Stimulated activated CD8-positive, alpha-beta memory T cell treated with anti-CD3 and anti-CD28 coated beads, Interleukin-7, amount 100 ng/mL, for 4 hours (primary cell): ENCODE data around the gene ANKS1A.

ENCODE experiments used
- DNase-seq, 2 donors: peaks; one replicate each; pipeline ENCODE4 v3.0.0-alpha.2; 2020; ENCODE audit warnings: low read depth in 2 of 2

ANKS1A gene

DNA sequence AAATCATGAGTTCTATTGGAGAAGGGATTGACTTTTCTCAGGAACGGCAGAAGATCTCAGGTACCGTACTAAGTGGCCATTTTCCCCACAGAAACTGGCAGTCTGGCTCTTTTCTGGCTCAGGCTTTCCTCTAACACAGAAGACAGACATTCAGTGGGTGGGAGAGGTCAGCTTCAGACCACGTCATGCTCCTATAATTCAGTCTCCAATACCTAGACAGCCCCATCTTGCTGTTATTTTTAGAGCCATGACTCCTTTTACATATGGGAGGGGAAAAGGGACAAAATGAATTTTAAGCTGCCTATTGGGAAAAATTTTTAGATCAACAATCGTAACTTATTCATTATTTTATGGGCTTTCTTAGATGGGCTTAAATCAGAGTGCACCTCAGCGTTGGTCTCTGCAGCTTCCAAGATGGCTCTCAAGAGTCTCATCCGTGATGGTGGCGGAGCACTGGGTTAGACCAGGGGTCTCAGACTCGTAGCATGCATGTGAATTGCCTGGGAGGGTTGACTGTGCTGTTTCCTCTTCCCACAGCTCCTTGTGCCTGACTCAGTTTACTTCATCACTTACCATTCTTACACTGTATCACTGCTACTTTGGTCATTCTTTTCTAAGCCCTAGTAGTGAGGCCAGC, 165.2 kb downstream of the ANKS1A start:
- no peak for DNase-seq

DNA sequence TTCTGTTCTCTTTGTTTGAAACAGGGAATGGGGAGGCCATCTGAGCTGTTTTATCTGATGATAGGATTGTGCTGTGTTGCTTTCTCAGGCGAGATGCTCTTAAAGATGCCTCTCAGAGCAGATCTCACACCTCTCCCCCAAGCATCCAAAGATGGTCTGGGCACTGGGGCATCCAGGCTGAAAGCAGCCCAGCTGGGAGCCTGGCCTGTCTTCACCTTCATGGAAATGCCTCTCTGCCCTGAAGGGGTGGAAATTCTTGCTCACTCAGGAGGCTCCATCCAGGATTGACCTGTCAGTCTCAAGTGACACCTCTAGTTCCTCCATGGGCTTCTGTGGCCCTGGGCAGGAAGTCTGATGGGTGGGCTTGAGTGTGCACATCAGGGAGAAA, 165.7 kb downstream of the ANKS1A start:
- no peak for DNase-seq

DNA sequence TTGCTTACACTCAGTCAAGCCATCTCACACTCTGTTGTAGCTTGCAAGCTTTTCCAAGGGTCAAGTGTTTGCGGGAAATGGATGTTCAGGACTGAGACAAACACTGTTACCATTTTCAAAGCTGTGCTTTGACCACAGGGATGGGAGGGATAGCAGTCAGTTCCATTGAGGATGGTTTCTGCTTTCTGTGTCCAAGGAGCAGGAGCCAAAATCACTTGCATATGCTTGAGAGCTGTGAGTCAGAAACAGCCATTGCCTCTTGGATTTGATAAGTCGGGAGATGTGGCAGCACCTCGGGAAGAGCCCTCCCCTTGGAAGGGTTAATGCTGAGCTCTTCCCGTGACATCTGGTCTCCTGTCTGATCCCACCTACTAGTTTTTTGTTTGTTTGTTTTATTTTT, 166.8 kb downstream of the ANKS1A start:
- DNase-seq, result no peak

DNA sequence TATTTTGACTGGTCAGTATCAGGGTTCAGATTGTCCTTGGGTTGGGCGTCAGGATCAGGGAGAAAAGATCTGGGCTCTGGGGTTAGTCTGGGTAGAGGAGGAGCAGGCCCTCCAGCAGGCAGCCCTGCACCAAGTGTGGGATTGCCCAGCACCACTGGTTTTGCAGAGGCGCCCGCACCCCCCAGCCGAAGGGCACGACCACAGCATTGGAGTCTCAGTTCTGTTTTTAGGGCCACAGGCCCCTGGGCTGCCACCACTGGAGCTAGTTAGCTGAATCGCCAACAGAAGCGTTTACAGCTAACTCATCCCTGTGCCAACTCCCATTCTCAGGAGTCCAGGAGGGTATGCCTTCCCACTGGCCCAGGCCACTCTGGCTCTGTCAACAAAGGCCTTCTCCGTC, 167.9 kb downstream of the ANKS1A start:
- DNase-seq, result no peak

DNA sequence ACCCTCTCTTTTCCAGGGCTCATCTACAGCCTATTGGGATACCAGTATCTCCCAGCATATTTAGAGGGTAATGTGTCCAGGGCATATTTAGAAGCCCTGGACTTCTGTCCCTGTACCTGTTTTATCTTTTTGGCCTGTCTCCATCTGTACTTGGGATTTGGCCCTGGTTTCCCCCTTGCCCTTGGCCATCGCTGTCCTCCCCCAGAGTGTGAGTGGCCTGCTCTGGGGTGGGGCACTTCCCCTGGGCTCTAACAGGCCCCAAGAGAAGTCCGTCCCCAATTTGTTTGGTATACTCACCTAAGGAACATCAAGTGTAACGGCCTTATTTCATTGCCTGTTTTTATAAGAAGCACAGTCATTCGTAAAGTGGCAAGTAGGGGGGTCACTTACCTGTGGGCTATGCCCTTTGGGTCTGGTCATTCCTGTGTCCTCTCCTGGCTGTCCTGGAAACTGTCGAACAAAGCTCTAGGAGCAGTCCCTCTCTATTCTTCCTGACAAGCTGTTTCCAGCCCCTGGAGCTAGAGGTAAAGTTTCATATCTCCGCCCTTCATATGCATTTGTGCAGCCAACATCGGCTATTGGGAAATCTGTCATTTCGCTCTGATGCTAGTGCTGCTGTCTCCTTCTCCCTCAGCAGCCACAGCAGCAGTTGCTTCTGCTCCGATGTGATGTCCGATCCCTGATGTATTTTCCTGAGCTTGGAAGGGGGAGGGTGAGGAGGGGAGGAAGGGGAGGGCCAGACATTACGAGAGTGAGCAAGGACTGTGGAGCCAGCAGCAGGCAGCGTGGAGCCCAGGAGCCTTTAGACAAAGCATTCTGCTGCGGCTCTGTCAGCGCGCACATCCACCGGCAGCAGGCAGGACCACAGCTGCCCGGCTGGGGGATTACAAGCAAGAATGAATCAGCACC, 168.6 kb downstream of the ANKS1A start:
- DNase-seq, result no peak

DNA sequence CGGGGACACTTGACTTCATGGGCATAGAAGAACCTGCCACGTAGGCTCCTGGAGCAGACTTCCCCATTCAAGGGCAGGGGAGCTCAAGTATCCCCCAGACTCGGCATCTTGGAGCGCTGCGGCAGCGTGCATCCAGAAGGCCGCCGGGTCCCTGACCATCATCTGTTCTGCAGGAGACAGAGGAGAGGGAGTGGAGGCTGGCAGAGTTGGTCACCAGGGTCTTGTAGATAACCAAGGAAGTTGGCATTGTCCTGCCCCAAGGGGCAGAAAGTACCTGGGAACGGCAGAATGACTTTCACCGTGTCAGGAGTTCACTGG, 169.3 kb downstream of the ANKS1A start:
- DNase-seq, result no peak

DNA sequence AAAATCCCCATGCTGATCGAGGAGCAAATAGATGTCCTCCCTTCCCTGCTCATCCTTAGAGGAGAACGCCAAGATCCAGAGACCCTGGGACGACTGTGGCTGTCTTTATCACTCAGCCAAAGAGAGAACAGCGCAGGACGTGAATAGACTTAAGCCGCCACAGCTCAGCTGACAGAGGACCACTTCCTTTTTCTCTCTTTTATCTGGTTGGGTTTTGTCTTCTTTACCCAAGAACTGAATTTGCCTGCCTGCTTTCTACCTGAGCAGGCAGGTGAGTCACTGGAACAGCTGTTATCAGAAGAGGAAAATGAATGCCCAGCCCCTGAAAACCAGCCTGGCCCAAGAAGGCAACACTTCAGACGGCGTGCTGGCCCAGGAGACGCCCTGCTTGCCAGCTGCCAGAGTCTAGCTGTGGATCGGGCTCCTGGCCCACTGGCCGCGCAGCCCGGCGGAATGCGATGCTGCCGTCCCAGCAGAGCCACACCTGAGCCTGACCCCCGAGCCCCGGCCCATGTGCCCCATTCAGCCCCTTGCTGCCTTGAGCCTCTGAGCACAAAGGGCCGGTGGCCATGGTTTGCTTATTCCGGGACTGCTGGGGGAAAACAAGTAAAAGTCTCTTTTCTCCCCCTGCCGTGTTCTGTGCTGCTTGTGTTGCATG, 169.9 kb downstream of the ANKS1A start:
- DNase-seq, result no peak

DNA sequence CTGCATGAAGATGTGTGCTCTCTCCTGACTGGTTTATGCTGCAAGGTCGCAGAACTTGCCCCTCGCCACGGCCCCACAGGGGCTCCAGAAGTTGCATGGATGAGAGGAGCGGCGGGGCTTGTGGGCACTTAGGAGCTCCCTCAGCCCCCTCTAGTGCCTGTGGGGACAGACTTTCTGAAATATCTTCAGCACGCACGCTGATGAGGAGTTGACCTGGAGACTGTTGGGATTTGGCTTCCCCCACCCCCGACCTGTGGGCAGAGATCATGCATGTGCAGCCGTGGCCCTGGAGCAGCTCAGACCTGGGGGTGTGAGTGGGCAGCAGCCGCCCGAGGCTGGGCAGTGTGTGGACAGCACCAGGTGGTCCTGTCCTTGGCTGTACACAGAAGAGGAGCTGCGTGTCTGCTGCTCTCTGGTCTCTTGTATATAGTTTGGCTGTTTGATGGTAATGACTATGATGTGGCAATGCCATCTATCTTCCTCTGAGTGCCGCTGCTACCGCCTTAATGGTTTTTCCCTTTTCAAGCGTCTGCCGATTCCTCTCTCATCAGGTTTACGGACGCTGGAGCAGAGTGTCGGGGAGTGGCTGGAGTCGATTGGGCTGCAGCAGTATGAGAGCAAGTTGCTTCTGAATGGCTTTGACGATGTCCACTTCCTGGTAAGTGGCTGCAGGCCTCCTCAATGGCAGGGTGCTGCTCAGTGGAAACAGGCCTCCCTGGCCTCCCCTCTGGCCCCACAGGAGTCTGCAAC, 170.7 kb downstream of the ANKS1A start:
- DNase-seq, result no peak

DNA sequence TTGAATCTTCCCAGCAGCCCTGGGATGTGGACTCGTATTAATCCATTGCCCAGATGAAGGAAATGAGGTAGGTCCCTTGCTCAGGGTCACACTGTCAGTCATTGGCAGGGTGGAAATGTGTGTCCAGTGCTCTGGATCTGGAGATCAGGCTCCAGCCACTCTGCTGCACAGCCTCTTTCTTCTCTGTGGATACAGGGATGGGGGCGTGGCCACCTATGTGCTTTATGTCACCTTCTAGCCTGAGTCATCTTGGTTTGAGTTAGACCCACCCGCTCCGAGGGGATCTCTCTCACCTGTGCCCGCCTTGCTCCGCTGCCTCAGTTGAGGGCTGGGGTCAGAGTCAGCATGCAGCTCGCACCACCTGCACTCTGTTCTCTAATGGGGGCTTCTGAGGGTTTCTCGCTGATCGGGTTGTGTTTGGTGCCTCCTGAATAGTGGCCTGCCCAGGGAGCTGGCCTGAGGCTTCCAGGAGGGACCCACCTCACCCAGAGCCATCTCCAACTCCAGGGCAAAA, 172.1 kb downstream of the ANKS1A start:
- DNase-seq, result no peak

DNA sequence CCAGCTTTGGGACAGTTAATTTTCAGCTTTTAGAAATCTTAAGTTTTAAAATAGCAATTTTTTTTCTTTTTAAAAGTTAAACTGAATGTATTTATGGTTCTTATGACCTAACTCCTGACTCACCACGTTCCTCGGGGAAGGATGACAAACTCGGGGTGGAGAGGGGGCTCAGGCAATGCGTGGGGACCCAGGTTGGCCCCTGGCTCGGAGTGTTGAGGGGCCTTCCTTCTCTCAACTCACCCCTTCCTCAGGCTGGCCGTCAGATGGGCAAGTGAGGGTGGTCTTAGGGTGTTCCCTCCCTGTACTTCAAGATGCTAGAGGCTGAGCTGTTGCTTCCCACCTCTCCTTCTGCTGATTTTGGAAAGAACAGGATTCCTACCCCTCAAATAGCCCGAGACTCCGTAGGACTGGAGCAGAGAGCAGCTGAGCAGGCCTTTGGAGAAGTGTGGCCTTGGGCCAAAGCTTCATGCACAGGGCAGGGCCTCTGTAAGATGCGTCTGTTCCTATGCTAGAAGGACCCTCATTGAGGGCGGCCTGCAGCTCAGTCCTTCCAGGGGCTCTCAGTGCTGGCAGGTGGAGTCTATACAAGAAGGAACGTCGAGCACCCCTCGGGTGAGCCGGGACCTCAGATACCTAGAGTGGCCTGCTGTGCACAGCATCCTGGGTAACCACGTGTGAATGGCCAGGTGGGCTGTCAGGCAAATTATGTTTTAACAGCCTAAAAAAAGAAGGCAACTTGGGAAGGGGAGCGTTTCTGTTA, 172.8 kb downstream of the ANKS1A start:
- no peak for DNase-seq

DNA sequence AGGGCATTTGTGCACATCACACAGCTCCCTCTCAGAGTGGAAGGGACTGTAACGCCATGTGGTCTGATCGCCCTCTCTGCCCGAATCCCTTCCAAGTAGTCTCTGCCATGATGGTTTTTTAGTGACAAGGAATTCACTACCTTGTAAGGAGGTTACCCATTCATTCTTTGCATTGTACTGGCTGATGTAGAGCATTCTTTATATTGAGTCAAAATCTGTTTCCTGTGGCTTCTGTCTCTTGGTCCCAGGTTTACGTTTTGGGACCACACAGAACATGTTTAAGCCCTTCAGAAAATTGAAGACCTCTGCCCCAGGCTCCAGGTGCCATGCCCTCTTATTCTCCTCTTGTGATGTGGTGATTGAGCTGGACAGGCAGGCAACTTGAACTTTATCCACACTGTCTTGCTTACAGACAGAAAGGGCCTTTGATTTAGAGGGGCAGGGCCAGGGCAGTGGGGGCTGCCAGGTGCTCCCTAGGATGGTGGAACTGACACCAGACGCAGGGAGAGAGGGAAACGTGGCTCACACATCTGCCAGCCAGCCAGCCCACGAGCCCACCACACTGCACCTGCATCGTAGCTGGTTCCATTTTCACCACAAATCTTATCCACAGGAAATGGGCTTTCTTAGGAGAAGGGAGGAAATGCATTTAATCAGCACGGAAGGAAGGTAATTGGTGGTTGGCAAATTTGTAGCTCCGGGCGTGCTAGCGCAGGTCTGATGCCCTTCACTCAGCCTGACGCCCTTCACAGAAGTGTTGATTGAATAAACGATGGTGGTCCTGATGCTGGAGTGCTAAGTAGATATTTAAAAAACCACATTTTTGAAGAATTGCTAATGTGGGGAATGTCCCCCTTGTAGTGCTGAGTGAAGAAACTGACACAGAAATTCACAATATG, 173.9 kb downstream of the ANKS1A start:
- DNase-seq, result no peak

DNA sequence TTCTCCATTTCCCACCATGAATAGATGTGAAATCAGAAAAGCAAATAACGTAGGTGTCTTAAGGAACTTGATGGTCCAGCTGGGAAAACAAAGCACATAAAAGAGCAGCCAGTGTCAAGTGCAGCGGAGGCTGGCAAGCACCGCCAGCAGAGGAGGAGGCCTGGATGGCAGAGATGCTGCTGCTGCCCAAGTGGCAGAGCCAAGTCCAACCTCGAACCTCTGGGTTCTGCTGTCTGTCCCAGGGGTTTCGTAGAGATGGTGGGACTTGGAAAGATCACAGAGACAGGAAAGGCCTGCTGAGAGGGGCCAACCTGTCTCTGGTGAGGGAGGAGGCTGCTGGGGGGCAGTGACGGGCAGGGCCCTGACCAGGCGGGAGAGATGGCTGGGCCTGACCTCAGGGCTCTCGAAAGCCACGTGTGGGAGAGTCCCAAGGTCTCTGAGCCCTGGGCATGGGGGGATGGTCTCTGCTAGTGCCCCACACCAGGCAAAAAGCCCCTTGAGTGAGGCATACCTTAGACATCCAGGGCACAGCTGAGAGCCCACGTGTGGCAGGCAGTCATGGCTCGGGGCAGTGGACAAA, 174.7 kb downstream of the ANKS1A start:
- DNase-seq, result no peak

DNA sequence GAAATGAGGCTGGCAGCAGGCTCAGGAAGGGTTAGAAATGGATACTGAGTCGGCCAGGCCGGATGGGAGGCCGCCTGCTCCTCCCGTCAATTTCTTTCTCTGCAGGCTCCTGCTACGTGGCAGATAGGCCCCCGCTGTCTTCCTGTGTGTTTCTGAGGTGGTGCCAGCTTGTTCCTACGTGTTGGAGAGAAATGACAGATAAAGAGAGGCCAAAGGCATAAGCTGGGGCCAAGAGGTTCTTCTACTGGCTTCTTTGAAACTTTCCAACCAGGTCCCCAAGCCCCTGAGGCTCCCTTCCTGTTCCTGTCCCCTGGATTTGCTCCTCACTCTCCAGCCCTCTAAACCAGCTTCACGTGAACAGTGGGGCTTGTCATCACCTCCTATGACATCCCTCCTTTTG, 175.2 kb downstream of the ANKS1A start:
- DNase-seq, result no peak

DNA sequence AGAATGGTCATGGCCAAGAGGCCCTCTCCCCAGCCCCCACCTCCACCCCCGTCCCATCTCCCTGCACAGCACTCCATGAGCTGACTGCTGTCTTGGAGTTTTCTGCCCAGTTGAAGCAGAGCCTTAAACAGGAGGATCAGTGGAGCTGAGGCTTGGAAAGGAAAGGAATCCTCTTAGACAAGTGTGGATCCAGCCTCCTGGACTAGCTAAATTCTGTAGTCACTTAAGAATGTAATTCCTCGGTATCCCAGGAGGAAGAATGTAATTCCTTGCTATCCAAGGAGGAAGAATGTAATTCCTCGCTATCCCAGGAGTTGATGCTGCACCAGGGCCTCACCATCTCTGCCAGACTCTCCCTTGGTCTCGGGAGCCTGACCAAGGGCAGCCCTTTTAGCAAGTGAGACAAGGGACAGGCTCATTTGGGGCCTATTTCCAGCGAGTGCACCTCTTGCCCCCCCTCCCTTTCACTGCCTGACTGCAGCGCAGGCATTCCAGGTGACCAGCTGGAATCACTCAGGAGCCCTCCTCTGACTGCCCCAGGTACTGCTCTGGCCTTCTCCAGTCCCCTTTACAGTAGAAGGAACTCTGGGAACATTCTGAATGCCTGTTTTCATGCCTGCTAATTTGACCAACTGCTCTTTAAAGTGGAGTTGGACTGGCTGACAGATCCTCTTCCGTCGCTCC, 175.8 kb downstream of the ANKS1A start:
- DNase-seq, result no peak

DNA sequence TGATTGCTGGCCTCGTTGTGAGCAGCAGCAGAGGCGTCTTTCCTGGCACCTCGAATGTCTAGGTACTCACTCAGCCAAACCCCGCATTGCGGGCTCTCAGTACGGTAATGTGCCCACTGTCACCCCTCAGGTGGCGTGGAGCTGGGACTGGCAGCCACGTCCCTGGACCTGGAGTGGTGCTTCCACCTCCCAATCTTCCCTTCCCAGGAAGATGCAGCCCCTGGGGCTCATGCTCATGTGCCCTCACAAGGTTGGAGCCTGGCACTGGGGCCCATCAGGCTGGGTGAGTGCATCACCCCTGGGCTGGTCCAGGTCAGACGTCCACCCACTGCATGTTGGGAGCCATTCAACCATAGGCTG, 176.4 kb downstream of the ANKS1A start:
- DNase-seq, result no peak

DNA sequence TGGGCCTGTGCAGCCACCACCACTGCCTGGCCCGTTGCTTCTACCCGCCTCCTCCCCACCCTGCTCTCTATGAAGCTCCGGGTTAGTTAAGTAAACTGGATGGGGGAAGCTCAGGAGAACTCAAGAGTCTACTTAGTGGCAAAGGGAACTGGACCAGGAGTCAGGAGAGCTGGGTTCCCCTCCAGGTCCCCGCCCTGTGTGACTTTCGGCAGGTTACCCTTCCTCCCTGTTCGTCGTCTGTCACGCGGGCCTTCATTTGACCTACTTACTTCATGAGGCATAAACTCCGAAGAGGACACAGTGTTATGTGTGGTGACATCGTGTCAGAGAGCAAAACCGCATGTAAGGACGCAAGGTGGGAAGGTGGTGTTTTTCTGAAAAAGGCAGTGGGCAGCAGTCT, 176.8 kb downstream of the ANKS1A start:
- DNase-seq, result no peak

DNA sequence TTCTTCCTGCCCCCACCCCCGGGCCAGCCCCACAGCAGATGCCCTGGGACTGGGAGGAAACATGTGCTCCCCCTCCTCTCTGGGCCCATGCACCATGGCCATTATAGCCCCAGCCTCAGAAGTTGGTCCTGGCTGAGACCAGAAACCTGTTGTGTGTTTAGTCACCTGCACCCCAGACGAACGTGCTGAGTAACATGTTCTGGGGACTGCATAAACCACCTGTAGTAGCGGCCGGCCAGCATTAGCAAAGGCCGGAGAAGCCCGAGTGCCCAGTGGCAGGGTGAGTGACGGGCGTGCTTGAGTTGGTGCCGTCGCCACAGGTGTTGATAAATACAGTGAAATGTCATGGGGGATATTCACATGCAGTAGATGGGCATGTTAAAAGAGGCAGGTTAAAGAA, 178.2 kb downstream of the ANKS1A start:
- no peak for DNase-seq

DNA sequence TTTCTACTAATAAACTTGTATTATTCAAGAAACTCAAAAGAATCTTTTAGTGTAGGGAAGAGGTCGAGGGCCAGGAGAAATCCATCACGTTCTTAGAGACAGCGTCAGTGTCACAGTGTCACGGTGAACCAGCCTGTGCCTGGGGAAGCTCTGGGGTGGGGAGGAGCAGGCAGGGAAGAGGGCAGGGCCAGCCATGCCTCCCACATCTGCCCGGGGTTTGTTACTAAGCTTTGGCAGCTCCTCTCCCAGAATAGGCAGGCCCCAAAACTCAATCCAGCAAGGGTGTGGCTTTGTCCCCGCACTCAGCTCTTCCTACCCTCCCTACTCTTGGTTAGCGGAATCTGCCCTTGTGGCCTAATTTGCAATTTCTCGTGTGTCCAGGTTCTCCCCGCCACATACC, 179.2 kb downstream of the ANKS1A start:
- DNase-seq, result no peak

DNA sequence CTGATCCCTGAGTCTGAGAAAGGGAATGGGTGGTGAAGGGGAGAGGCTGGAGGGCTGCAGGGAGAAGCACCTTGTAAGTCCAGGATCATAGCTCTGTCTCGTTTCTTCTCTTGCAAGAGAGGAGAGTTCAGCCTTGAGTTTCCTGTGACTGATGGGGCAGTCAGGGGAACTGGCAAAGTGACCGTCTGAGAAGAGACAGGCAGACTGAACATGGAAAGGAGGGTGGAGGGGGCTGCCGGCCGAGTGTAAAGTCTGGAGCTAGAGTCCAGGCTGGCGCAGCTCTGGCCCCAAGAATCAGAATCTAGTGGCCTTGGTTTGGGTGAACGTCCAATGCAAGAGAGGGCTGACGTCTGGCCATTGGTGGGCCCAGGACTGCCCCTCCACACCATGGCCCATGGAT, 179.6 kb downstream of the ANKS1A start:
- DNase-seq, result no peak
